Measurements from ENCODE around the gene SMC6. TPM values are rescaled to one million over a fixed set of nuclear protein-coding genes. Genes with fewer than 3 reads are reported as not detected.

The SMC6 gene
- polyA plus RNA-seq, 1 donor (not counting 4 experiments of a cell fraction or from before 2014, with no cell fraction given): 24.4 TPM

- DNase-seq (ENCODE audit: low read depth, low spot score): no peak
- Histone ChIP-seq H3K9me3 (ENCODE audit: control insufficient read depth, low read depth, low read length) (no peaks in the 10 kb centered on the region), H3K4me2 (ENCODE audit: control insufficient read depth, extremely low read depth, insufficient read depth, low read depth, low read length) (no peak overlapping the region), H3K9ac (ENCODE audit: control insufficient read depth, extremely low read depth, insufficient read depth, low read length) (no peak overlapping the region), H4K20me1 (ENCODE audit: control insufficient read depth, extremely low read depth, insufficient read depth, low read length) (no peaks in the 10 kb centered on the region), H3K4me3 (ENCODE audit: control insufficient read depth in 2 of 3, extremely low read depth in 1 of 3, insufficient read depth in 2 of 3, low read depth in 1 of 3, low read length in 3 of 3) (no peak overlapping the region), H3K4me1 (ENCODE audit: control insufficient read depth, extremely low read depth, insufficient read depth, low read length) (no peaks in the 10 kb centered on the region), H2AFZ (ENCODE audit: control insufficient read depth, low read length) (peak overlapping the region; percentile 11), H3K27me3 (ENCODE audit: control insufficient read depth, extremely low read depth, insufficient read depth, low read length) (no peaks in the 10 kb centered on the region), H3K79me2 (ENCODE audit: control insufficient read depth, insufficient read depth, low read length) (no peaks in the 10 kb centered on the region), H3K36me3 (ENCODE audit: control insufficient read depth in 2 of 2, extremely low read depth in 1 of 2, insufficient read depth in 2 of 2, low read length in 2 of 2) (no peaks in the 10 kb centered on the region), H3K27ac (ENCODE audit: control insufficient read depth, insufficient read depth, low read length) (no peak overlapping the region), H3K9me1 (ENCODE audit: control insufficient read depth, extremely low read depth, insufficient read depth, low read length) (no peaks in the 10 kb centered on the region)
- FAIRE-seq: no peak
- dilution Hi-C loops (cut with MboI; ENCODE audit: extremely low pct_ligation_motif_present, low sequenced_read_pairs): no loop called here
- TF ChIP-seq CTCF (optimal IDR thresholded peaks at IDR 0.05 in 1 of 3, IDR thresholded peaks at IDR 0.05 in 1 of 3, conservative IDR thresholded peaks at IDR 0.05 in 1 of 3; ENCODE audit: extremely low read depth in 1 of 3, insufficient read depth in 2 of 3, low read length in 3 of 3) (no peak), EZH2 (IDR thresholded peaks at IDR 0.05; ENCODE audit: low read length) (no peak)
Observed at GRCh38 chr2:17795309-17795708, 41.7 kb upstream of the SMC6 start.

DNA sequence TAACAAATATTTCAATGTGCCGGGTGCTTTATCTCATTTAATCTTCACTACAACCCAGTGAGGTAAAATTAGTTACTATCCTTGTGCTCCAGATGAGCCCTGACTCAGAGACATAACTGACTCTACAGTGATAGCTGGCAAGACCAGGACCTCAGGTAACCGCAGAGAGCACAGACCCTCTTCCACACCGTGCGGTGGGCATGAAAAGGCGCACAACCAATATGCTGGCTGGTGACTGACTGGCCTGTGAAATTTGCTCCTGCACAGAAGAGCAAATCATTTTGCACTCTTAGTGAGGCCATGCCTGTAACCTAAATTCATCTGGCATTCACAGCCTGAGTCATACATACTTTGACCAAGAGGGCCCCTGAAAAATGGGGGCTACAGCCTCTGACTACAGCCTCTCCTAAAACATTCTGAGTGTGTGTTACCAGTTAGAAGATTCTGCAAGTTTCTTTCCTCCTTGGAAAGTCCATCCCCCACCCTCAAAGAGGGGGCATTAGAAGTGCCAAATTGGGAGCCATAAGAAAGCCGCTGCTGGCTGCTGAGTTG lies 40.3 kb upstream of the SMC6 start:
- Histone ChIP-seq H3K4me1 (ENCODE audit: control insufficient read depth, extremely low read depth, insufficient read depth, low read length) (no peaks in the 10 kb centered on the region), H3K27ac (ENCODE audit: control insufficient read depth, insufficient read depth, low read length) (no peak overlapping the region), H3K9me1 (ENCODE audit: control insufficient read depth, extremely low read depth, insufficient read depth, low read length) (no peaks in the 10 kb centered on the region), H3K4me2 (ENCODE audit: control insufficient read depth, extremely low read depth, insufficient read depth, low read depth, low read length) (no peak overlapping the region), H2AFZ (ENCODE audit: control insufficient read depth, low read length) (no peak overlapping the region), H3K79me2 (ENCODE audit: control insufficient read depth, insufficient read depth, low read length) (no peaks in the 10 kb centered on the region), H3K9me3 (ENCODE audit: control insufficient read depth, low read depth, low read length) (no peaks in the 10 kb centered on the region), H3K9ac (ENCODE audit: control insufficient read depth, extremely low read depth, insufficient read depth, low read length) (no peak overlapping the region), H3K36me3 (ENCODE audit: control insufficient read depth in 2 of 2, extremely low read depth in 1 of 2, insufficient read depth in 2 of 2, low read length in 2 of 2) (no peaks in the 10 kb centered on the region), H4K20me1 (ENCODE audit: control insufficient read depth, extremely low read depth, insufficient read depth, low read length) (no peaks in the 10 kb centered on the region), H3K4me3 (ENCODE audit: control insufficient read depth in 2 of 3, extremely low read depth in 1 of 3, insufficient read depth in 2 of 3, low read depth in 1 of 3, low read length in 3 of 3) (no peak overlapping the region), H3K27me3 (ENCODE audit: control insufficient read depth, extremely low read depth, insufficient read depth, low read length) (no peaks in the 10 kb centered on the region)
- FAIRE-seq (no peak), DNase-seq (ENCODE audit: low read depth, low spot score) (no peak)
- TF ChIP-seq EZH2 (IDR thresholded peaks at IDR 0.05; ENCODE audit: low read length) (no peak), CTCF (optimal IDR thresholded peaks at IDR 0.05 in 1 of 3, IDR thresholded peaks at IDR 0.05 in 1 of 3, conservative IDR thresholded peaks at IDR 0.05 in 1 of 3; ENCODE audit: extremely low read depth in 1 of 3, insufficient read depth in 2 of 3, low read length in 3 of 3) (no peak)
- dilution Hi-C loops (cut with MboI; ENCODE audit: extremely low pct_ligation_motif_present, low sequenced_read_pairs): no loop called here
